ENCODE measurements around the gene PLCL1. TPM values are rescaled to one million over a fixed set of nuclear protein-coding genes. Genes with fewer than 3 reads are reported as not detected.

Gene PLCL1
- total RNA-seq, 1 experiment from 2014 or later, result 0.07 TPM

DNA sequence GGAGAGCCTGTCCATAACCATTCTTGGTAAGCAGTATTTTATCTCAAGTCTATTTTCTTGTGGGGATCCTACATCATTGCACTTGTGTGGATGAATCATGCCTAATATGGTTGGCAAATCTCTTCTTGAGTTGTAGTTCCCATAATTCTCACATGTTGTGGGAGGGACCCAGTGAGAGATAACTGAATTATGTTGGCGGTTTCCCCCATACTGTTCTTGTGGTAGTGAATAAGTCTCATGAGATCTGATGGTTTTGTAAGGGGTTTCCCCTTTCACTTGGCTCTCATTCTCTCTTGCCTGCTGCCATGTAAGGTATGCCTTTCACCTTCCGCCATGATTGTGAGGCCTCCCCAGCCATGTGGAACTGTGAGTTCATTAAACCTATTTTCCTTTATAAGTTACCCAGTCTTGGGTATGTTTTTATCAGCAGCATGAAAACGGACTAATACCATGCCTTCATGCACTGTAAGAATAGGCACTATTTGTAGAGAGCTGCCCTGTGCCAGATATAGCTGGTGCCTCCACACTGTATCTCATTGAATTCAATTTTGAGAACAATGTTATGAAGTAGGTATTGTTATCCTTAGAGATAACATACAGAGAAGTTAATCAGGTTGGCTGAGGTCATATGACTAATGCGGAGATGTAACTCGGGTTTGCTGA lies 148.3 kb downstream of the PLCL1 start:
- no peaks in the 10 kb centered on the region for H3K4me1 ChIP-seq (ENCODE audit: control insufficient read depth in 1 of 2, insufficient read depth in 2 of 2, low read length in 2 of 2)
- H2AFZ ChIP-seq (ENCODE audit: low read depth, low read length, poor library complexity, severe bottlenecking), result no peak overlapping the region
- H3K9ac ChIP-seq (ENCODE audit: low read length), result no peak overlapping the region
- H3K9me2 ChIP-seq (ENCODE audit: insufficient read depth), result no peaks in the 10 kb centered on the region
- H4K20me1 ChIP-seq (ENCODE audit: insufficient read depth), result no peaks in the 10 kb centered on the region
- H3K27me3 ChIP-seq (ENCODE audit: insufficient read depth, low read length), result peaks cover 34% of the 10 kb centered on the region; the same call in 1 of the 2 replicates
- no peak overlapping the region for H3K4me2 ChIP-seq (ENCODE audit: low read length)
- TF ChIP-seq JUND (IDR thresholded peaks at IDR 0.05), result no peak
- TF ChIP-seq, protein P1, sequence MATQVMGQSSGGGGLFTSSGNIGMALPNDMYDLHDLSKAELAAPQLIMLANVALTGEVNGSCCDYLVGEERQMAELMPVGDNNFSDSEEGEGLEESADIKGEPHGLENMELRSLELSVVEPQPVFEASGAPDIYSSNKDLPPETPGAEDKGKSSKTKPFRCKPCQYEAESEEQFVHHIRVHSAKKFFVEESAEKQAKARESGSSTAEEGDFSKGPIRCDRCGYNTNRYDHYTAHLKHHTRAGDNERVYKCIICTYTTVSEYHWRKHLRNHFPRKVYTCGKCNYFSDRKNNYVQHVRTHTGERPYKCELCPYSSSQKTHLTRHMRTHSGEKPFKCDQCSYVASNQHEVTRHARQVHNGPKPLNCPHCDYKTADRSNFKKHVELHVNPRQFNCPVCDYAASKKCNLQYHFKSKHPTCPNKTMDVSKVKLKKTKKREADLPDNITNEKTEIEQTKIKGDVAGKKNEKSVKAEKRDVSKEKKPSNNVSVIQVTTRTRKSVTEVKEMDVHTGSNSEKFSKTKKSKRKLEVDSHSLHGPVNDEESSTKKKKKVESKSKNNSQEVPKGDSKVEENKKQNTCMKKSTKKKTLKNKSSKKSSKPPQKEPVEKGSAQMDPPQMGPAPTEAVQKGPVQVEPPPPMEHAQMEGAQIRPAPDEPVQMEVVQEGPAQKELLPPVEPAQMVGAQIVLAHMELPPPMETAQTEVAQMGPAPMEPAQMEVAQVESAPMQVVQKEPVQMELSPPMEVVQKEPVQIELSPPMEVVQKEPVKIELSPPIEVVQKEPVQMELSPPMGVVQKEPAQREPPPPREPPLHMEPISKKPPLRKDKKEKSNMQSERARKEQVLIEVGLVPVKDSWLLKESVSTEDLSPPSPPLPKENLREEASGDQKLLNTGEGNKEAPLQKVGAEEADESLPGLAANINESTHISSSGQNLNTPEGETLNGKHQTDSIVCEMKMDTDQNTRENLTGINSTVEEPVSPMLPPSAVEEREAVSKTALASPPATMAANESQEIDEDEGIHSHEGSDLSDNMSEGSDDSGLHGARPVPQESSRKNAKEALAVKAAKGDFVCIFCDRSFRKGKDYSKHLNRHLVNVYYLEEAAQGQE (IDR thresholded peaks at IDR 0.05; ENCODE audit: low read depth), result no peak
- TF ChIP-seq YY1 (IDR thresholded peaks at IDR 0.05; ENCODE audit: extremely low read depth, insufficient replicate concordance, low read depth, low read length), result no peak
- TF ChIP-seq CEBPB (IDR thresholded peaks at IDR 0.05; ENCODE audit: low read depth), result no peak
- TF ChIP-seq, protein P2, sequence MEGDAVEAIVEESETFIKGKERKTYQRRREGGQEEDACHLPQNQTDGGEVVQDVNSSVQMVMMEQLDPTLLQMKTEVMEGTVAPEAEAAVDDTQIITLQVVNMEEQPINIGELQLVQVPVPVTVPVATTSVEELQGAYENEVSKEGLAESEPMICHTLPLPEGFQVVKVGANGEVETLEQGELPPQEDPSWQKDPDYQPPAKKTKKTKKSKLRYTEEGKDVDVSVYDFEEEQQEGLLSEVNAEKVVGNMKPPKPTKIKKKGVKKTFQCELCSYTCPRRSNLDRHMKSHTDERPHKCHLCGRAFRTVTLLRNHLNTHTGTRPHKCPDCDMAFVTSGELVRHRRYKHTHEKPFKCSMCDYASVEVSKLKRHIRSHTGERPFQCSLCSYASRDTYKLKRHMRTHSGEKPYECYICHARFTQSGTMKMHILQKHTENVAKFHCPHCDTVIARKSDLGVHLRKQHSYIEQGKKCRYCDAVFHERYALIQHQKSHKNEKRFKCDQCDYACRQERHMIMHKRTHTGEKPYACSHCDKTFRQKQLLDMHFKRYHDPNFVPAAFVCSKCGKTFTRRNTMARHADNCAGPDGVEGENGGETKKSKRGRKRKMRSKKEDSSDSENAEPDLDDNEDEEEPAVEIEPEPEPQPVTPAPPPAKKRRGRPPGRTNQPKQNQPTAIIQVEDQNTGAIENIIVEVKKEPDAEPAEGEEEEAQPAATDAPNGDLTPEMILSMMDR (IDR thresholded peaks at IDR 0.05 in 2 of 3, conservative IDR thresholded peaks at IDR 0.05 in 1 of 3; ENCODE audit: borderline replicate concordance in 1 of 3, insufficient read depth in 1 of 3, low read depth in 2 of 3, low read length in 2 of 3), result no peak
- no peak for TF ChIP-seq ELF1 (IDR thresholded peaks at IDR 0.05; ENCODE audit: borderline replicate concordance, low read depth)
- no peak for TF ChIP-seq POLR2A (IDR thresholded peaks at IDR 0.05; ENCODE audit: borderline replicate concordance, extremely low read depth, insufficient read depth, insufficient read length)
- TF ChIP-seq RAD21 (IDR thresholded peaks at IDR 0.05; ENCODE audit: low read depth), result no peak
- intact Hi-C loops (cut with micrococcal nuclease), result no loop called here
- H3K79me2 ChIP-seq (ENCODE audit: insufficient read depth, low read length), result no peaks in the 10 kb centered on the region
- CTCF ChIA-PET, result no interaction called here
- no peaks in the 10 kb centered on the region for H3K36me3 ChIP-seq (ENCODE audit: control insufficient read depth in 1 of 2, insufficient read depth in 2 of 2, low read length in 2 of 2)
- no peaks in the 10 kb centered on the region for H3K9me3 ChIP-seq (ENCODE audit: control insufficient read depth in 1 of 2, insufficient read depth in 1 of 2, low read depth in 1 of 2, low read length in 2 of 2)
- POLR2A ChIA-PET, result no interaction called here
- no peak for DNase-seq (ENCODE audit: low read depth, low spot score)
- no TSS peak for BruUV-seq (replicated peaks)
- RAD21 ChIA-PET (ENCODE audit: low non-redundant PET in 1 of 2, low total read pairs in 2 of 2, uncharacterized antibody in 2 of 2, unreplicated experiment in 2 of 2), result no interaction called here
- no peak overlapping the region for H3K4me3 ChIP-seq (replicated peaks in 1 of 2; ENCODE audit: low read depth in 1 of 2, low read length in 2 of 2)
- no peak overlapping the region for H3K27ac ChIP-seq (ENCODE audit: low read depth, low read length)
- ATAC-seq, result no peak

All from HCT116 (cell line).